HG03108 (cell line): ENCODE measurements around the gene MPI.
"Not testable (repeated sequence)": the region's sequence is repeated elsewhere in the genome, so short reads cannot be mapped to it uniquely, and the experiment has no call there.

ENCODE experiments used
- ATAC-seq: cut with Tn5 transposase; IDR thresholded peaks from one replicate; pipeline ENCODE4 v1.9.1; 2021; ENCODE audit warnings: moderate library complexity; ENCODE audit not compliant: unreplicated experiment

Gene MPI

DNA sequence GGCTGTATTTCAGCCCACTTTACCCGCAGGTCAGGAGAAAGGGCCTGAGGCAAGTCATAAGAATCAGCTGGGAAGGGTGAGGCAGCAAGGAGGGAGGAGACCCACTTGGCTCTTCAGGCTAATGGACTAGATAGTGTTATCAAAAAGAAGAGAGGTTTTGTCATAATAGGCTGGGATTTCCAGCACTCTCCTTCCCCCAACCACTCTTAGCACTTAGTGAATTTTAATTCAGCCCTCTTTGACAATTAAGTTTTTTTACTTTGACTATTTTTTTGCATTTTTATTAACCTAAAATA, 771 bp downstream of the MPI start:
- no peak for ATAC-seq

DNA sequence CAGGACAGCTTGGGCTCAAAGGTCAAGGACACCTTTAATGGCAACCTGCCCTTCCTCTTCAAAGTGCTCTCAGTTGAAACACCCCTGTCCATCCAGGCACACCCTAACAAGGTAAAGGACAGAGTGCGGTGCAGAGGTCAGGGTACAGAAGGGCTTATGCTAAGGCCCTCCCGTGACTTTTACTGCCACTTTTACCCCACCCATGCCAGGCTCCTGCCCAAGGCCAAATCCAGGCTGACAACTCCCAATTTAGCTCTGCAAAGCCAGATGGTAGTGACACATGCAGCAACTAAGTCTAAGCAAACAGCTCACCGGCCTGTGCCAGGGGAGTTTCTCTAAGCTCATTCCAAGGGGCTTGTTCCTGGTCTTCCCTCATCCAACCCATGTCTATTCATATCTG, 1.6 kb downstream of the MPI start:
- no peak for ATAC-seq

DNA sequence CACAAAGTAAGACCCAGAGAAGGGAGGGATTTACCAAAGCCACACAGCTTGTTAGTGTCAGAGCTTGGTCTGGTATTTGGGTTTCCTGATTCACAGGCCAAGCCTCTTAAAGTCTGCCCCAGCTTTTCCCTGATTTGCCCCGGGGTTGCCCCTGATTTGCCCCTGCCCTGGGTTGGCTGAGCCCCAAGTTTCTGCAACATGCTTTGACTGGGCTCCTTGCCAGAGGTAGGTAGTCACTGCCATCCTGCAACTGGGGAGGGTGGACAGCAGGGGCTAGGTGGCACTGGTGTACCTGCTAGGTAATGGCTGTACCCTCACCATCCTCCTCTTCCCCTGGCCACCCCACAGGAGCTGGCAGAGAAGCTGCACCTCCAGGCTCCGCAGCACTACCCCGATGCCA, 2.5 kb downstream of the MPI start:
- ATAC-seq = no peak

DNA sequence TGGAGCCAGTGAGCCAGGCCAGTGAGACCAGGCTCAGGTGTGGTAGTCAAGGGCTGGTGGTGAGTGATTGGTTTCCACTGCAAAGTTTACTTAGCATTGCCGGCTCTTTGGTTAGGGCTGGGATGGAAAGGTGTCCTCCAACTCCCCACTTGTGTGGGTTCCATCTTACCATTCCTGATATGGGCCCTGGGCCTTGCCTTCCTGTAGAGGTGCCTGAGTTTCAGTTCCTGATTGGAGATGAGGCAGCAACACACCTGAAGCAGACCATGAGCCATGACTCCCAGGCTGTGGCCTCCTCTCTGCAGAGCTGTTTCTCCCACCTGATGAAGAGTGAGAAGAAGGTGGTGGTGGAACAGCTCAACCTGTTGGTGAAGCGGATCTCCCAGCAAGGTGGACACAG, 3.1 kb downstream of the MPI start:
- no peak for ATAC-seq

DNA sequence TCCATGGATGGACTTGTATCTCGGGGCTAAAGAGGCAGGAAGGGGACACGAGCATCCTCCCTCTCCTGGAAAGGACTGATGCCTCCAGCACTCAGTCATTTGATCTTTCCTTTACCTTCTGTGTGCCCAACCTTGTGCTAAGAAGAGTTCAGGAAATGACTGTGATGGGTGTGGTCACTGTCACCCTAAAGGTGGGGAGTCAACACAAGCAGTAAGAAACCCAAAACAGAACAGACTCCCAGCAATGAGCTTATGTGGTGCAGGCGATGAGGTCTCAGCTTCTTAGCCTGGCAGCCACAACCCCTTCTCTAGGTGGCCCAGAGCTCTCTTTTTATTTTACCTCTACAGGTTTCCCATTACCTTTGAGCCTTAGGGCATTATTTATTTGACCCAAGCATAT, 3.8 kb downstream of the MPI start:
- no peak for ATAC-seq

DNA sequence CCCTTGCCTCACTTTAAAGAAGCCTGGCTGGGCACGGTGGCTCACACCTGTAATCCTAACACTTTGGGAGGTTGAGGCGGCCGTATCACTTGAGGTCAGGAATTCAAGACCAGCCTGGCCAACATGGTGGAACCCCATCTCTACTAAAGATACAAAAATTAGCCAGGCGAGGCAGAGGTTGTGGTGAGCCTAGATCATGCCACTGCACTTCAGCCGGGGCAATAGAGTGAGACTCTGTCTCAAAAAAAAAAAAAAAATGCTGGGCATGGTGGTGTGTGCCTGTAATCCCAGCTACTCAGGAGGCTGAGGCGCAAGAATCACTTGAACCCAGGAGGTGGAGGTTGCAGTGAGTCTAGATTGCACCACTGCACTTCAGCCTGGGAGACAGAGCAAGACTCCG, 4.5 kb downstream of the MPI start:
- not testable (repeated sequence) for ATAC-seq

DNA sequence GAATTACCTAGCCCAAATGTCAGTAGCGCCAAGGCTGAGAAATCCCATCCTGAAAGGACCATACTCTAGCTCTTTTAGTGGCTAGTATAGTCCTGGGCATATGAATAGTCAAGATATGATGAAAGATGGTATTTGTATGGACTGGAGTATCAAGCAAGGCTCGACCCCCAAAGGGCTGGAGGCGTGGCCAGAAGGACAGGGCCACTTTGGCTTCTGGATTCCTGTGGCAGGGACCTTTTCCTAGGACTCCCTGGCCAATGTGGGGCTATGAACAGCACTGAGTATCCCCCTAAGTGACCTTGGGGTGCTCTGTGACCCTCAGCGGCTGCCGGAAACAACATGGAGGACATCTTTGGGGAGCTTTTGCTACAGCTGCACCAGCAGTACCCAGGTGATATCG, 6.0 kb downstream of the MPI start:
- ATAC-seq = no peak

DNA sequence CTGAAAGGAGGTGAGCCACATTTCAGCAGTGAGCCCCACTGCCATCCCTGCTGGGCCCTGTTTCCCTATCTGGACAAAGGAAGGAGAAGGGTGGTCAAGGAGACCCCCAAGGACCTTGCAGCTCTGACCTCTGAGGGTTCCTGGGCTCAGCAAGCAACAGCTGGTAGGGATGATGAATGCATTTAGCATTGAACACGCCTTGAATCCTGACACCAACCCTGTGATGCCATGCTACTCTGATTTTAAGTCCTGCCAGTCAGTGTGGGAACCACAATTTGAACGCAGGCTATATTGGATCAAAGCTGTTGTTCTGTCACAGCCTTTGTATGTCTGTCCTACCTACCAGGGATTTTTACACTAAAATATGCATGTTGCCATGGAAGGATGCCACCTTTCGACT, 6.5 kb downstream of the MPI start:
- no peak for ATAC-seq

DNA sequence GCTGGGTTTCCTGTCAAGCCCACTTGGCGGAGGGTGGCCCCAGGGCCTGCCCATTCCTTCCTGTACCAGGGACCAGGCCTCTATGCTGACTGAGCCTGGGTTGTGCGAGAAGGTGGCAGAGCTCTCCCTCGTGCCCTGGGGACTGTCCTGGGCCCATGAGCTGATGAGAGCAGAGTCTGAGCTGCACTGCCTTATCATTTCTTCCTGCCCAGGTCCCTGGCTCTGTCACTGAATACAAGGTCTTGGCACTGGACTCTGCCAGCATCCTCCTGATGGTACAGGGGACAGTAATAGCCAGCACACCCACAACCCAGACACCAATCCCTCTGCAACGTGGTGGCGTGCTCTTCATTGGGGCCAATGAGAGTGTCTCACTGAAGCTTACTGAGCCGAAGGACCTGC, 7.5 kb downstream of the MPI start:
- ATAC-seq = no peak

DNA sequence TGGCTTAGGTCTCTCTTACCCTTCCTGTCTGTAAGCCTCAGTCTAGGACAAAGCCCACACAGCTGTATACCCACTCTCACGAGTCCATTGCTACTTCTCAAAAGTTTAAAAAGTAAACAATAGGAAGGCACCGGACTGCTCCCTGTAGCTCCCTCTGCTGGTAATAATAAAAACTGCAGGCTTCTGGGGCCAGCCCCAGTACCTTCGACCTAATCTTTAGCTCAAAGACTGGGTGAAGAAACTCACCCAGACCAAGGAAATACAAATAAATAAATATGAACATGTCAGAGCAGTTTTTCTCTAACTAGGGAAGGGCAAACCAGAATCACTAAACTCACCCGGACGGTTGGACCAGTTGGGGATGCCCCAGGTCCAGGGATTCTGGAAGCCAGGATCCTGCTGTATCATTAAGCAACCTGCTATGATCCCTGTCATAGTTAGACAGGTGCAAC, 11.8 kb downstream of the MPI start:
- no peak for ATAC-seq

DNA sequence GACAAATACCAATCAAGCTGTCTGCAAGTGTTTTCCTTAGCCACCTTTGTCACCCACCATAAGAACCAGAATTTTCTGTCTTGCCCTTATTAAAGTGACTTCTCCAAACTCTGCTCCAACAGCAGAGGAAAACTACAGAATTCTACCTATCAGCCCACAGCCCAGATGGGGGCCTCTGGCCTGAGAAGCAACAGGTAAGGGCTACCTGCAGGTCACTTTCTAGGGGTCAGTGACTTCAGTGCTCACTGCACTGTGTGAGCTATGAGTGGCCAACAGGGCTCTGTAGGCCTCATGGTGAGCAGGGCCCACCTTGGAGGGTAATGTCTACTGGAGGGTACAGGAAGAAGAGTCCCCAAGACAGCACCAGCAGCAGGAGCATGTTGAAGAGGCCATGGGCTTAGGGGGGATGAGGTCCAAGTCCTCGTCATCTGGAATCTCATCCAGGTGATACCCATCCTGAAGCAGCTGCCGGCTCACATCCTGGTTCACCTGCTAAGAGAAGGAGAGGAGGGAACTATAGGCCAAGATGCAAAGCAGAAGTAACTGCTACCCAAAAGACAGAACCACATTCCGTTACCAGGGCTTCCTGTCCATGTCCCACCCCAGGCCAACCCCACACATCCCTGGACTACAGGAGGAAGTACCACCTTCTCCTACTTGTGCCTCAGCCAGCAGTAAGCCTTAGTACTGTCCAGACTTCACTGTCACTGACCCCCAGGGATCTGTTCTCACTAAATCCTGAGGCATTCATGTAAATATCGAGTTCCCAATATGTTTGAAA, 12.6 kb downstream of the MPI start:
- no peak for ATAC-seq

DNA sequence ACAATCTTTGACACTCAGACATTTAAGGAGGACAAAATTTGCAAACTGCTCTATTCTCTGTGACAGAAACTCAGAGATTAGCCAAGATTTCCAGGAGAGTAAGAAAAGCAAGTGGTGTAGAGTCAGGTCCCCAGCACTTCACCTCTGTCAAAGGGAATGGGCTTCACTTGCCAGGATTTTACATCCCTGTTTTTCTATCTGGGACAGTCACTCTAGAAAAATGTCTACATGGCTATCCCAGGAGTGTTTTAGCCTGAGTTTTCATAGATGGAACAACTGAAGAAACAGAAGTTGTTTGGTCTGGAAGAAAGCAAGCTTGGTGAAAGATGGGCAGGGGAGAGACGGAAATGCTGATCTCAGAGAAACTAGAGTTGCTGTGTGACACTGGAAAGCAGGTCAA, 13.8 kb downstream of the MPI start:
- no peak for ATAC-seq

DNA sequence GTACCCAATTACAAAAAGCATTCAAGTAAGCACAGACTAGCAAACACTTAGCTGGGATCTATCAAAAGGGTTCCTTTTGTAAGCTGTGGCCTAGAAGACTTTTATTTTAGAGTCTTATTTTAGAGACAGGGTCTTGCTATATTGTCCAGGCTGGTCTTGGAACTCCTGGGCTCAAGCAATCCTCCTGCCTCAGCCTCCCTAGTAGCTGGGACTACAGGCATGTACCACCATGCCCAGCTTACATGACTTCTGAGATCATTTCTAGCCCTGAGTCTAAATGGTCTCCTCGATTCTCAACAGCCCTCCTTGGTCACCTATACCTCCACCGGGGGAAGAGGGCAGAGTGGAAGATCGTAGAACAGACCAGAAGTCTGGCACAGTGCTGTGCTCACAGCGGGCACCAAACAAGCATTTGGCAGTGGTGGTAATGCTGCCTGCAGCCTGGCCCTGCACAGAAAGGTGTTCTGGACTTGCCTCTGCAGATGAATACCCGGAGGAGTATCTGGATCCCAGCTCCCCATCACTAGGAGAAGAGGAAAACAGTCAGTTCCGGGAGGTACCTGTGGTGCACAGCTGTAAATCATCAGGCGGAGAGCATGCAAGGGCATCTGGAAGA, 14.5 kb downstream of the MPI start:
- no peak for ATAC-seq

DNA sequence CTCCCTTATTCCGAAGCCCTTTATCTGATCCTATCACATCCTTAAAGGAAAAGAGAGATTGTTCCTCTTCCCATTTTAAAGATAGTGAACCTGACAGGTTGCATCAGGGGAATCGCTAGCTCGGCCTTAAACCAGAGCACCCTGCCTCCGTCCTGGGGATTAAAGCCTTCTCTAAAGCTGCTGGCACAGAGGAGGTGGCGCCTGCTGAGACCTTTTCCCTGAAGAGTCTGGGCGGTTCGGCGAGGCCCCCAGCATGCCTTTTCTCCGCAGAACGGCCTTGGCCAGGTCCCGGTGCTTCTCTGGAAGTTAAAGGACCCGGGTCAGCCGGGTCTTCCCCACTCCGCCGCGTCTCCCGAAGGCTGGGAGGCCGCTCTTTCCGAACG, 16.2 kb downstream of the MPI start:
- no peak for ATAC-seq

DNA sequence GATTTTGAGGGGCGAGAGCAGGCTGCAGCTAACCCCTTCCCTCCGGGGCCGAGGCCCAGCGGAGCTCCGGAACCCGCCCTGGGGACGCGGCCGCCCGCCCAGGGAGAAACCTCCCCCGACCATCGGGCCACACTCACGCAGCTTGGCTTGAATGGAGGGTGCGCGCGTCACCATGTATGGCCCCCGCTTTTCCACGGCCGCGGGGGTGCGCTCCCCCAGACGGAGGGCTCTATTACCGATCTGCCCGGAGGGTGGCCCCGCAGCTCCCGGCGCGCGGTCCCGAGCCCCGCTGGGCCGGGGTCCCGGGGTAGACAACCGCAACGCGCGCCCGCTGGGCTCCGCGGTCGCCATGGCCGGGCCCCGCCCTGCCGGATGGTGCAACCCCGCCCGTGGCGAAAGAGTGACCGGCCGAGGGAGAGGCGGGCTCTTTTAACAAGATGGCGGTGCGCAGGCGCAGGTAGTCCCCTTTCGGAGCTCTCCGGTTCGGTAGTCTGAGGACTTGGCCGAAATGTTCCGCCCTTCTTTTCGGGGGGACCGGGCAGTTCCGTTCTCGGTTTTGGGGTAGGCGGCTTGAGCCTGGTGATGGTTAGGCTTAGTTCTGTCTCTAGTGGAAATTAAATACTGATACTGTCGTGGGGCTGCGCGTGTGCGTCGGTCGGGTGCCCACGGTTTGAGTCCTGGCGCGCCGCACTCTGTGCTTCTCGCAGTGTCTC, 16.8 kb downstream of the MPI start, which contains the start of gene FAM219B:
Gene FAM219B, minus strand, starts transcription at position 402 of the 713 bp plus-strand sequence. Its CDS starts 51 bp downstream, at position 351.
- peak; percentile 90 for ATAC-seq

DNA sequence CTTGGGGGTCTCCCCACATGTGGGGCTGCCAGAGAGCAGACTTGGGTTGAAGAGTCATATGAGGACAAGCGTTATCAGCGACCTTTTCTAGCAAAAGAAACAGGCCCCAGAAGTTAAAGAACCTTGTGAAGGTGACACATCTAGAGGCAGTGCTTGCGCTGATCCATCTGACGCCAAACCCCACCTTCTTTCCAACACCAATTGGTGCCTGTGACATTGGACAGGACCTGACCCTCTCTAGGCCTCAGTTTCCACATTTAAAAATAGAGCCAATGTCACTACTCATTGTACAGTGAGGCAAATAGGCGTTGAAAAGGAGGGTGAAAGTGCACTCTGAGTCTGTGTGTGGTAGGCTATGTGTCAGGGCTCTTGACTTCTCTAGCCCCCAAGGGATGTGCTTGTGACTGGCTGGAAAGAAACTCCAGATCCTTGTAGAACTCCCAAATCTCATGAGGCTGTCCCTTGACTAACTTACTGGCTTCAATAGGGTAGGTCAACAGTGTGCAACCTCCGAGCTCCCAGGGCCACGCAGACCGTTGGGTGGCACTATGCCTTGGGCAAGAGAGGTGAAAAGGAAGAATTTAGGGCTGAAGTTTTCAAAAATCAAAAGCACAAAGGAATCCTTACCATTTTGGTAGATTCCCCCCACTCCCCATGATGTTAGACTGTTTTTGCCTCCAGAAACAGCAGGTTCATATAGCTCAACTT, 17.5 kb downstream of the MPI start:
- no peak for ATAC-seq

DNA sequence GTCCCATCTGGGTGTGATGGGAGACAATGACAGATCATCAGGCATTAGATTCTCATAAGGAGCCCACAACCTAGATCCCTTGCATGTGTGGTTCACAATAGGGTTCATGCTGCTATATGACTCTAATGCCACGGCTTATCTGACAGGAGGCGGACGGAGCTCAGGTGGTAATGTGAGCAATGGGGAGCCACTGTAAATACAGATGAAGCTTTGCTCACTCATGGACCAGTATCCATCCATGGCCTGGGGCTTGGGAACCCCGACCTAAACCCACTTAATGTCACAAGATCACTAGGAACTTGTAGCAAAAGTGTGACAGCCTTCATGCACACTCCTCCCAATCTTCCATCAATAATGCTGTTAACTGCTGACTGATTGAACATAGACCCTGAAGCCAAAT, 18.8 kb downstream of the MPI start:
- no peak for ATAC-seq

DNA sequence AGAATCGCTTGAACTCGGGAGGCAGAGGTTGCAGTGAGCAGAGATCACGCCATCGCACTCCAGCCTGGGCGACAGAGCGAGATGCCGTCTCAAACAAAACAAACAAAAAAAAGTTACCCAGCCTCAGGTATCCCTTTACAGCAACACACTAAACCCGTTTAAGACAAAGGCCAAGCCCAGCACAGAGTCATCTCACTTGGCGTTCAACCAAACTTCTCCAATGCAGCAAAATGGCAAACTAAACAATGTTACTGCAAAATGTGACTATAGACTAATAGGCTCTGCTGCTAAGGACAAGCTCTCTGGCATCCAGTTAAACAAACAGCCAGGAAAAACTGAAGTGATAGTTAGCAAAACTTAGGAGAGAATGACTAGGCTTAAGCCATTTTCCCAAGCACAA, 23.2 kb downstream of the MPI start:
- no peak for ATAC-seq

DNA sequence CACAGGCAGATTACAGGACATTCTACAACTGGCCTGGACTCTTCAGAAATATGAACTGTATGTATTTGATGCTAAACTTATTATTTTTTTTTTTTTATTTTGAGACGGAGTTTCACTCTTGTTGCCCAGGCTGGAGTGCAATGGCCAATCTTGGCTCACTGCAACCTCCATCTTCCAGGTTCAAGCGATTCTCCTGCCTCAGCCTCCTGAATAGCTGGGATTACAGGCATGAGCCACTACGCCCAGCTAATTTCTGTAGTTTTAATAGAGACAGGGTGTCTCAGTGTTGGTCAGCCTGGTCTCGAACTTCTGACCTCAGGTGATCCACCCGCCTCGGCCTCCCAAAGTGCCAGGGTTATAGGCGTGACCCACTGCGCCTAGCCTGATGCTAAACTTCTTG, 24.0 kb downstream of the MPI start:
- ATAC-seq = not testable (repeated sequence)

DNA sequence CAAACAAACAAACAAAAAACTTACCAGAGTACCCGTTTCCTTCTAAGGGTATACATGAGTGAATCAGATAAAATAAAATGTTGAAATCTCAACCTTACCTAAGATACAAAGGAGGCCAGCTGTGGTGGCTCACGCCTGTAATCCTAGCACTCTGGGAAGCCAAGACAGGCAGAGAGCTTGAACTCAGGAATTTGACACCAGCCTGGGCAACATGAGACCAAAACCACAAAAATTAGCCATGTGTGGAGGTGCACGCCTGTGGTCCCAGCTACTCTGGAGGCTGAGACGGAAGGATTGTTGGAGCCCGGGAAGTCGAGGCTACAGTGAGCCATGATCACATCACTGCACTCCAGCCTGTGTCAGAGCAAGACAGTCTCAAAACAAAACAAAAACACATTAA, 27.8 kb downstream of the MPI start:
- ATAC-seq = no peak

DNA sequence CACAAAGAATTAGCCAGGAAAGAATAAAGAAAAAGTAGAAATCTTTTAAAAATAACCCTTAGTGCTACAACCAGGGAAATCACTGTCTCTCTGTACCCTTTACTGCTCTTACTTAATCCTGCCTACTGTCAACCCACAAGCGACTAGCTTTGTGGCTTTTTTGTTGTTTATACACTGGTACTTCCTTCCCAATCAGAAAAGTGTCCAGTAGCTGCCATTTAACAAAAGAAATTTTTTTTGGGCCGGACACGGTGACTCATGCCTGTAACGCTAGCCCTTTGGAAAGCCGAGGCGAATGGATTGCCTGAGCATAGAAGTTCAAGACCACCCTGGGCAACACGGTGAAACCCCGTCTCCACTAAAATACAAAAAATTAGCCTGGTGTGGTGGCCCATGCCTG, 30.6 kb downstream of the MPI start:
- no peak for ATAC-seq

DNA sequence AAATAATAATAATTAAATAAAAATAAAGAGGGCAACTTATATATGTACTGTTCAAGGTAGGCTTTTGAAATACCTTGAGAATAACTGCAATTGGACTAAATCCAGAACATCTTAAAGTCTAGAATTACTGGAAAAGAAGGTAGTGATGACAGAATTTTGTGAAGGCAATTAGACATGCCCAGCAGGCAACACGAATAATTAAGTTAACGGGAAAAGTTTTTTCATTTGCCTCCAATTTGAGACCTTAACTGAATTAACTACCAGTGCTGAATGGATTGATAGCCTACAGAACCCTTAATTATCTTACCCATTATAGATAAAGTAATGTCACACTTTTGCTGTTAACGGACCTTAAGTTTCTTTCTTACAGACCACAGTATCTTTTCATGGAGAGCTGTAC, 34.7 kb downstream of the MPI start:
- ATAC-seq = no peak
